ENCODE data around the gene TINCR. TPM values are rescaled to one million over a fixed set of nuclear protein-coding genes. Genes with fewer than 3 reads are reported as not detected.

TINCR gene
- total RNA-seq, 1 donor from 2014 or later, result 3.9 TPM

- no peaks in the 10 kb centered on the region for H3K4me1 ChIP-seq
- H3K27me3 ChIP-seq (ENCODE audit: low read depth), result no peaks in the 10 kb centered on the region
- ATAC-seq (no peak), DNase-seq (no peak)
- no peak overlapping the region for H3K27ac ChIP-seq
- H3K36me3 ChIP-seq, result peaks cover 100% of the 10 kb centered on the region
- H3K4me3 ChIP-seq, result no peak overlapping the region
- intact Hi-C loops (cut with DNase I), result no loop called here
- no peak for TF ChIP-seq CTCF (IDR thresholded peaks at IDR 0.05)
- H3K9me3 ChIP-seq, result no peaks in the 10 kb centered on the region
Observed at GRCh38 chr19:5591476-5591875, 23.7 kb upstream of the TINCR start.

GRCh38 chr19:5590865-5591154 is 23.1 kb upstream of the TINCR start:
- Histone ChIP-seq H3K4me1 (no peaks in the 10 kb centered on the region), H3K27ac (no peak overlapping the region), H3K9me3 (no peaks in the 10 kb centered on the region), H3K36me3 (peaks cover 100% of the 10 kb centered on the region), H3K4me3 (no peak overlapping the region), H3K27me3 (ENCODE audit: low read depth) (no peaks in the 10 kb centered on the region)
- ATAC-seq (no peak), DNase-seq (no peak)
- intact Hi-C loops (cut with DNase I), result no loop called here
- TF ChIP-seq CTCF (IDR thresholded peaks at IDR 0.05), result no peak

- intact Hi-C loops (cut with DNase I), result no loop called here
- no peaks in the 10 kb centered on the region for H3K4me1 ChIP-seq
- H3K36me3 ChIP-seq, result peaks cover 100% of the 10 kb centered on the region
- H3K27ac ChIP-seq, result no peak overlapping the region
- H3K27me3 ChIP-seq (ENCODE audit: low read depth), result no peaks in the 10 kb centered on the region
- no peak overlapping the region for H3K4me3 ChIP-seq
- no peak for TF ChIP-seq CTCF (IDR thresholded peaks at IDR 0.05)
- no peaks in the 10 kb centered on the region for H3K9me3 ChIP-seq
- DNase-seq (no peak), ATAC-seq (peak in 1 of 2 donors; percentile 7)
Observed at GRCh38 chr19:5590151-5590864, 22.6 kb upstream of the TINCR start.

- ATAC-seq, result no peak
- H3K4me3 ChIP-seq, result no peak overlapping the region
- no peaks in the 10 kb centered on the region for H3K27me3 ChIP-seq (ENCODE audit: low read depth)
- intact Hi-C loops (cut with DNase I), result no loop called here
- no peaks in the 10 kb centered on the region for H3K9me3 ChIP-seq
- H3K4me1 ChIP-seq, result no peaks in the 10 kb centered on the region
- no peak for TF ChIP-seq CTCF (IDR thresholded peaks at IDR 0.05)
- H3K36me3 ChIP-seq, result peaks cover 89% of the 10 kb centered on the region
- DNase-seq, result no peak
- H3K27ac ChIP-seq, result no peak overlapping the region
Observed at GRCh38 chr19:5588906-5589676, 21.3 kb upstream of the TINCR start.

GRCh38 chr19:5588441-5588840 is 20.7 kb upstream of the TINCR start:
- intact Hi-C loops (cut with DNase I), result no loop called here
- peaks cover 83% of the 10 kb centered on the region for H3K36me3 ChIP-seq
- H3K4me1 ChIP-seq, result no peaks in the 10 kb centered on the region
- H3K27me3 ChIP-seq (ENCODE audit: low read depth), result no peaks in the 10 kb centered on the region
- TF ChIP-seq CTCF (IDR thresholded peaks at IDR 0.05), result no peak
- DNase-seq (no peak), ATAC-seq (no peak)
- H3K9me3 ChIP-seq, result no peaks in the 10 kb centered on the region
- H3K4me3 ChIP-seq, result no peak overlapping the region
- no peak overlapping the region for H3K27ac ChIP-seq
